NCI-H748 (cell line): Measurements from ENCODE around the gene DPH2.

Experiments
- DNase-seq: peaks from one replicate; lab custom pipeline; 2025; ENCODE audit not compliant: unreplicated experiment; lab: John Stamatoyannopoulos, UW

Gene DPH2

DNA sequence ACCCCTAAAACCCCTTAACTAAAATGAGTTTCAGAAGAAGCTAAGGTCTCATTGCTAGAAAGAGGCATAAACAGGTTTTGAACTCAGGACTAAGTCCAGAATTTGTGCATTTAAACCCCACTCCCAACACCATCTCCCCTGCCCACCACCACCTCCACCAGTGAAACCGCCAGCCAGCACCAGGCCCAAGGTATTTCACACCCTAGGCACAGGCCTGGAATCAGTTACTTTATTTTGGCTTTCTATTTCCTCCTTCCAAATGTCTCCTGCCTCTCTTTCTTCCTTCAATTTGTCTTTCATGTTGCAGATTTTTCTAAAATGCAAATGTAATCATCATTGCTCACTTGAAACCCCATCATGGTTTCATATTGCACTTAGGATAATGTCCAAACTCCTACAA lies 24.9 kb upstream of the DPH2 start:
- DNase-seq: no peak

DNA sequence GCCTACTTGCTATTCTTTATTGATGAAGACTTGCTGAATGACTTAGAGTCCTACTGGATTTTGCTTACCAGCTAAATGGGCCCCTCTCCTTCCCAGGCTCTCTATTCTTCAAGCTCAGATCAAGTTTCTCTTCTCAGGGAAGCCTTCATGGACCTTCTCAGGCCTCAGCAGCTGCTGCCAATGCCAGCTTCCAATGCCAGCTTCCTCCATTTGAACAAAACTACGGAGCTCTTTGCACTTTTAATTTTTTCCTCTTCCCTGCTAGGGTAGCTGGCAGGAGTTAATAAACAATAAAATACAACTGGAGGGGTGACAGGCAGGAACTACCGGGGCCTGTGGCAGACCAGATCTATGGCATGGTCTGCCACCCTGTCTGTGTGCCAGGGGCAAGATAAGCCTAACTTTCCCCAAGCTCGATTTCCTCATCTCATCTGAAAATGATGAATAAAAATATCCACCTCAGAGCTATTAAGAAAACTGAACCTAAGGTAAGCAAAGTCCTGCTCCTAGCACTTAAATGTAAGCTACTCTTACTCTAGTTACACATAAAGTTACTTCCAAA lies 24.1 kb upstream of the DPH2 start:
- no peak for DNase-seq

DNA sequence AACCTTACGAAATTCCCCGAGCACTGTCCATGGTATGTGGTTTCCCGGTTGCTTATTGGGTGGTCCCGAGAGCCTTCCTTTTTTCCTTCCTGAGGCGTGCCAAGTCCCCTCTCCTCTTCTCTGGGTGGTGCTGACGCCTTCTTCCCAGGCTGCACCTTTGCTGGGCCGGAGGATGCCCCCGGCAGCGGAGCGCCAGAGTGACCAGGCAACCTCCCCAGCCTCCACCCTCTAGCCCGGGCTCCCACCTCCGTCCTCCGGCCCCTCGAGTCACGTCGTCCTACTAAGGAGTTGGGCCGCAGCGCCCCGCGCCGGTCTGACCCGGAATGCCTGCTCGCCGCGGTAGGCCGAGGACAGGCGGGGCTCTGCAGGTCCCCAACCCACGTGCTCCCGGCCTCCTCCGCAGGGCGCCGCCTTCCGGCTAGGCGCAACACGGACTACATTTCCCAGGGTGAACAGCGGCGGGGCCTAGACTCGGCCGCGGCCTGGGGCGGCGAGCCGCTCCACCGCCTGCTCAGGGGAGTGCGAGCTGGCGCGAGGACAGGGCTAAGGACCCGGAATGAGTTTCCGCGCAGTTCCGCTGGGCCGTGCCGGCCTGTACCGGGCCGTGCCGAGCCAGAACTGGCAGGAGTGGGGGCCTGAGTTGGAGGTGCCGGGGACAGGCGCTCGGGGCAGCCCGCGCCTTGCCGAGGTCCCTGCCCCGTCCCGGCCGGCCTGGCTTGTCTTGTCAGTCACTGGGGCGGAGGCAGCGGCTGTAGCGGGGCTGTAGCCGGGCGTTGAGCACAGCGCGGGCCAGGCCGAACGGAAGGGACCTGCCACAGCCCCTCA lies 23.4 kb upstream of the DPH2 start, which contains the start of gene IPO13:
Gene IPO13 (plus strand): TSS at position 715 of the 825 bp plus-strand sequence. CDS start 651 bp downstream, outside the sequence.
- DNase-seq: peak; percentile 99

DNA sequence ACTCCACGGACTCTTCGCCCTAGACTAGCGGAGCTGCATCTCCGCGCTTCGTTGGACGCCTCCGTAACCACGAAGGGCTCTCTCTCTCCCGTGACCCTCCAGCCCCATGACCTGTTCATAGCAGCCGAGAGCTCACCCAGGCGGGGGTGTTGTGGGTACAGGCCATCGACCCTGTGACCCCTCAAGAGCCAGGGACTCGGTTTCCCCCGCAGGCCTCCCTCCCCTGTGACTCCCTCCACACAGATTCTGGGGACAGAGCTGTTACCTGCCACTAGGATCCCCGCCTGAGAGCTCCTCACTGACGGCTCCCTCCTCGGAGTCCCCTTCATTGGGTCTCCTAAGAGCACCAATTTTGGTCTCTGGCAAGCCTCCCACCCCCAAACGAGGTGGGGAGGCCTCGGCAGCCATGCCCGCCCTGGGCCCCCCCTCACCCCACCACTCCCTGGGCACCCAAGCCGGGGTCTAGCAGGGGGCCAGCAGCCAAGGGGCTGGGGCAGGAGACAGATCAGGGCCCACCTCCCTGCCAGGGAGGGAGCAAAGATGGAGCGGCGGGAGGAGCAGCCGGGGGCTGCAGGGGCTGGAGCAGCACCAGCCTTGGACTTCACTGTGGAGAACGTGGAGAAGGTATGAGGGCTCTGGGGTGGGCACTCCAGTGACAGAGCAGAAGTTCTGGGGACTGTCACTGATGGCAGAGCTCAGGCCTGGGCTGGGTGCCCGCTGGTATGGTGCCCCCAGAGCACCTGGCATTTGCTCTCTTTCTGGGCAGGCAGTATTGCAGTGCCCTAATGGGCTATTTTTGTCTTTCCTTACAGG lies 22.5 kb upstream of the DPH2 start:
- peak; percentile 62 for DNase-seq

DNA sequence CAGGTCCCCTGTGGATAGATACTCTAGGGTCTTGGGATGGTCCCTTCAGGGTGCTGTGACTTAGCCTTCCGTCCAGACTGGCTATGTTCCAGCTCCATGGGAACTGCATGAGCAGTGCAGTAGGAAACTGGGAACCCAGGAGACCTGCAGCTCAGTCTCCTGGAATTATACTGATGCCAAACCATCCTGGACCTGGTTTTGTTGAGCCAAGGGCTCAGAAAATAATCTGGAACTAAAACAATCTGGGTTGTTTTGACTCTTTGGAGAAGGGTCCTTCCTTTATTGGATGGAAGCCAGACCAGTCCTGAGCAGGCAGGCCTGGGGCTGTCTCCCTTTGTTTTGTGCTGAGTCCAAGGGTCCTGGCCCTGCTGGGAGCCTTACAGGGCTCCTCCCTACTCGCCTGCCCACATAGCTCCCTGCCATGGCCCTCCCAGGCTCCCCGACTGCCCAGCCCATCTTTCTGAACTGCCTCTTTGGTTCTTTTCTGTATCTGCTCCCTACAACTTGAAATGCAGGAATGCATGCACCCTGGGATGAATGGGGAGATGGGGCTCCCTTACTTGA lies 21.9 kb upstream of the DPH2 start:
- no peak for DNase-seq

DNA sequence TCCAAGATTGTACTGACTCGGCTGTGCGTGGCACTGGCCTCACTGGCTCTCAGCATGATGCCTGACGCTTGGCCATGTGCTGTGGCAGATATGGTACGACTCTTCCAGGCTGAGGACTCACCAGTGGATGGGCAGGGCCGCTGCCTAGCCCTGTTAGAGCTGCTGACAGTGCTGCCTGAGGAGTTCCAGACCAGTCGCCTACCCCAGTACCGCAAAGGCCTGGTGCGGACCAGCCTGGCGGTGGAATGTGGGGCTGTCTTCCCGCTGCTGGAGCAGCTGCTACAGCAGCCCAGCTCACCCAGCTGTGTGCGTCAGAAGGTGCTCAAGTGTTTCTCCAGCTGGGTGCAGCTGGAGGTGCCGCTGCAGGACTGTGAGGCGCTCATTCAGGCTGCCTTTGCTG lies 20.1 kb upstream of the DPH2 start:
- DNase-seq: no peak

DNA sequence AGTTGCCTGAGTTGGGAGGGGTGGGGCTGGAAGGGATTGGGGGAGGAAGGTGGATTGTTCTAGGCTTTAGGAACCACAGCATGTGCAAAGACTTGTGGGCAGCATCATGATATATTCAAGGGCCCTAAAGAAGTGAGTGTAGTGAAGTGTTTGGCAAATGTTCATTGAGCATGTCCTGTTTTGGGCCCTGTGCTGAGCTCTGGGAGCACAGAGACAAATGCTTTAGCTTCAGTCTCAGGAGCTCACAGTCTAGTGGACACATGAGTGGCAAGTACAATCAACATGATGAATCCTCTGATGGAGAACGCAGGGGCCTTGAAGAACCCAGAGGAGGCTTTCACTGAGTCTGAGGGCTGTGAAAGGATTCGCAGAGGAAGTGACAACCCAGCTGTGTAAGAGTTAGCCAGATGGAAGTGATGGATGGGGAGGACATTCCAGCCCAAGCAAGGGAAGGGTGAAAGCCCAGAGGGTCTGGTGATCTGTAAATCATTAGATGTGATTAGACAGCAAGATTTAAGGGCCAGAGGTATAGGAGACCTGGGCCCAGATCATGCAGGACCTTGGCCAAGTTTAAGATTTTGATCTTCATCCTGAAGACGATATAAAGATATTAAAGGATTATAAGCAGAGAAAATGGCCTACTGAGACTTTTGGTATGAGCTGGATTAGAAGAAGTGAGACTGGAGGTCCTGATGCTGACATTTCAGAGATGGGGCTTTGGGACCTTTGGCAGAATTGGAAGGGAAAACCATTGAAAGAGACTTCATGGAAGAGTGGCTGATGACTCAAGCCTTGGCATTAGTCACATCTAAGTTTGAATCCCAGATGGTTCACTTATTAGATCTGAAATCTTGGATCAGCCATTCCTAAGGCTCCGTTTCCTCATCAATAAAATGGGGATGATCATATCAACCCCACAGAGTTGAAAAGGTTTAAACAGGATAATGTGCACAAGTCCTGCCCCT lies 18.5 kb upstream of the DPH2 start:
- DNase-seq: no peak

DNA sequence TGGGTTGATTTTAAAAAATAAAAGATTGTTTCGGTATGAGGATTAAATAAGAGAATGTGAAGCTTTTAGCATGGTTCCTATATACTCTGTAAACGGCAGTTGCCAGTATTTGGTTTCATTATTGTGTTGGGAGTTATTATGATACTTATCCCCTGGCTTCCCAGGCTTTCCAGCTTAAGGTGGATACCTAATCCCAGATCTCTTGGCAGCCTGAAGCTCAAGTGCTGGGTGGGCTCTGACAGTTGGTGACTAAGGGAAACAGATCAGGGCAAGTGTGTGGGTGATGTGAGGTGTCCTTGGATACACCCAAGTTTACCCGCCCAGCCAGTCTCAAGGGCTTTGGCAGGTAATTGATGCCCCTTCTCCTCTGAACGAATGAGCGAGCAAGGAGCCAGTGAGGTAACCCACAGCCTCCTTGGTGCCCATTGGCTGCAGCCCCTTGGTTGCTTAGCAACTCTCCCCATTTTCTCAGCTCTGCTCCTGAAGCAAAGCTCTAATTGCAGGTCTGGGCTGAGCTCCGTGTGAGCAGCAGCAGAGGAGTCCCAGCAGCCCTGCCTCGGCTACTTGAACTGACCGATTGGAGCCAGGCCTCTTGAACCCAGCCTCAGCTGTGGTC lies 17.0 kb upstream of the DPH2 start:
- DNase-seq: peak; percentile 95

DNA sequence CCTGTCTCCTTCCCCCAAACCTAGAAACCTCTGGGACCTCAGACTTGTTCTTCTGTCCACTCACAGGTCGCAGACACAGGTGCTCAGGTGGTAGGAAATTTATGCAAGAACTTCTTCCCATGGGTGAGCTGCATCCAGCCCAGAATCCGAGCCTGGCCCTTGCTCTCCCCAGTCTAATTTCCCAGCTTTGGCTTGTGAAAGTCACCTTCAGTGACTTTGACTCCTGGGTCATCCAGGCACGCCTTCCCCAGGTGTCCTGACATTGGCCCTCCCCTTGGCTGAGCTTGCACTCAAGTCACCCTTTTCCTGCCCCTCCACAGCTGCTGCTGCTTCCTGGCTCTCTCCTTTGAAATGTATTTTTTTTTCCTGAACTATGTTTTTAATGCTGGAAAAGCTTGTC lies 16.4 kb upstream of the DPH2 start:
- no peak for DNase-seq

DNA sequence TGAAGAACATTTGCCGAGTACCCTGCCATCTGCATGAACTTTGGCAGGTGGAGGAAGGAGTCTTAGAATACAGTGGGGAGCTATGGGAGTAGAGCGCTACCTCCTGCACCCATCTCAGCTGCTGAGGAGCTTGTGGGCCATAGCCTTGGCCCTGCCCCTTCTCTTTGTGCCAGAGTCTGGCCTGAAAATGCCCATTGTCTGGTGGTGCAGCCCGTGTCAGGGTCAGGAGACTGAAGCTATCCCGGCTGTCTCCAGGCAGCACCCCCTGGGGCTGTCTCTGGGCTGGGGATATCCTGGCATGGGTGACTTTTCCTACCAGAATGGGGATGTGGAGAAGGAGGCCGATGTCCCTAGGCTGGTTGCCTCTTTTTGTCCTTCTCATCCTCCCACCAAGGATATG lies 15.8 kb upstream of the DPH2 start:
- DNase-seq: no peak

DNA sequence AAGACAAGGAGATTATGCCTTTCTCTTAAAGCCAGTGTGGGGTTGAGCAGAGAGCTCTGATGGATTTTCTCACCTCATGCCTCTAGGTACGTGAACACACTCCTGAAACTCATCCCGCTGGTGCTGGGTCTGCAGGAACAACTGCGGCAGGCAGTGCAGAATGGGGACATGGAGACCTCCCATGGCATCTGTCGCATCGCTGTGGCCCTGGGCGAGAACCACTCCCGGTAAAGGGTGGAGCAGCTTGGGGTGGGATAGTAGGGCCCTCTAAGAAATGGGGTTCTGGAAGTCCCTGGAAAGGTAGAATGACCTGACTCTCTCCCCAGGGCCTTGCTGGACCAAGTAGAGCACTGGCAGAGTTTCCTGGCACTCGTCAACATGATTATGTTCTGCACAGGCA lies 13.6 kb upstream of the DPH2 start:
- DNase-seq: no peak

DNA sequence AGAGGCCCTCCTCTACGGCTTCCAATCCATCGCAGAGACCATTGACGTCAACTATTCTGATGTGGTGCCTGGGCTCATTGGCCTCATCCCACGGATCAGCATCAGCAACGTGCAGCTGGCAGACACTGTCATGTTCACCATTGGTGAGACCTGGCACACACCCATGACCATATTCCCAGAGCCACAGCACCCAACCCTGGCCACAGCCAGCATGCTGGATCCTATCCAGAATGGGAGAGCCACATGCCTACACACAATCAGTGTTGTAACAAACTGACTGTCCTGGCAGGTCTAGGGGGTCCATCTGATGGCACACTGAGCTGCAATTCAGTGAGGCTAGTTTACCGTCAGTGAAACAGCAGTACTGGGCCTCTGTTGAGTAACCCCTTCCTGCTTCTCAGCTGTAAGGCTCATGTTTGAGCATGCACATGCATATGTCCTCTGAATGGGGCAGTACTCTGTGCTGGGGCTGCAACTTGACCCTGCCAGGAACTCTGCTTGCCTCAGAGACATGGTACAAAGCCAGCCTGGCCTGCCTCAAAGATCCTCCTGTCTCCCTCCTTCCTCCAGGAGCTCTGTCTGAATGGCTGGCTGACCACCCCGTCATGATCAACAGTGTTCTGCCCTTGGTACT lies 12.3 kb upstream of the DPH2 start:
- no peak for DNase-seq

DNA sequence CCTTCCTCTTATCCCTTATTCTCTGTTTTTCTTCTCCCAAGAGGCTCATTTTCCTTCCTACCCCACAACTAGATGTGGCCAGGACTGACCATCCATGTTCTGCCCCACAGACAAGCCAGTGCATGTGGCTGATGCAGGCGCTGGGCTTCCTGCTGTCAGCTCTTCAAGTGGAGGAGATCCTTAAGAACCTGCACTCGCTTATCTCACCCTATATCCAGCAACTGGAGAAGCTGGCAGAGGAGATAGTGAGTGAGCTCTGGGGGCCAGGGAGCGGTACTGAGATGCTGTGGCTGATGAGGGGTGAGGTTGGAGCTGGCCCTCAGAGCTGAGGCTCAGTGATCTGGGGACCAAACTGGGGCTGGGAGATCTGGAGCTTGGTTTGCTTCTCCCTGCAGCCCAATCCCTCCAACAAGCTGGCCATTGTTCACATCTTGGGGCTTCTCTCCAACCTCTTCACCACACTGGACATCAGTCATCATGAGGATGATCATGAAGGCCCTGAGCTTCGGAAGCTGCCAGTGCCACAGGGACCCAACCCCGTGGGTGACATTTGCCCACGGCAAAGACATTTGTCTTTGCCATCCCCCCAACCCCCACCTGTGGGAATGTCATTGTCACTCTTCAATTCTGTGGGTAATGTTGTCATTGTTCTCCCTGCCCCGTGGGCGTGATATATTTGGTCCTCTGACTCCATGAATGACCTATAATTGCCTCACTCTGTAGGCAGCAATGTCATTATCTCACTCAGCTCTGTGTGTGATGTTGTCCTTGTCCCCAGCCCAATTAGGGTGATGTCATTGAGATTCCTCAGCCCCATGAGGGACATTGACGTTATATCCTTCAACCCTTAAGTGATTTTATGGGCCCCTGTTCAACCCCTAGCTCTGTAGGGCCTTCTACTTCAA lies 11.2 kb upstream of the DPH2 start:
- DNase-seq: no peak

DNA sequence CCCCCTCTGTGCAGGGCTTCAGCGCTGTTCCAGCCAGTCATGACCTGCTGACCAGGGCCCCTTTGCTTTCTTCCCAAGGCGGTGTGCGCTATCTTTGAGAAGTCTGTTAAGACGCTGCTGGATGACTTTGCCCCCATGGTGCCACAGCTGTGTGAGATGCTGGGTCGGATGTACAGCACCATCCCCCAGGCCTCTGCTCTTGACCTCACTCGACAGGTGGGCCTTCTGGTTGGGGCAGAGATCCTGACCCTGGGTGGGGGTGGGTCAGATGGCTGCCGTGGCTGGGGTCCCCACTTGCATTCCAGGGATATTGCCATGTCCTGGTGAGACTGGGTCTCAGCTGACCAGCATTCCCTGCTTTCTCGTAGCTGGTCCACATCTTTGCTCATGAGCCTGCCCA lies 9.0 kb upstream of the DPH2 start:
- no peak for DNase-seq

DNA sequence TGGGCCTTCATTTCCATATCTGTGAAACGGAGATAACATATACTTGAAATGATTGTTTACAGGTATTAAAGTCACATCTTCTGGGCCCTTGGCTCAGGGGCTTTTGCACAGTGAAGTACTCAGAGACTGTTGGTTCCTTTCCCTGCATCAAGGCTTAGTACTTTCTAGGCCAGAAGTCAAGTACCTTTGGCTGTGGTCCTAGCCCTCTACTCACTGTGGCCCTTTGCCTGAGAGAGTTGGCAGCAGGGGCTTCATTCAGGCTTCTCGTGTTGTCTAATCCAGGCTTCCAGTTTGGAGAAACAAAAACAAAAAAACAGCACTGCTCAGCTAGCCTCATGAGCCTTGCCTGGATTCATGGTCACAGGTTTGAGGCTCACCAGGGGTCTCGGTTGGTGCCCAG lies 8.1 kb upstream of the DPH2 start:
- DNase-seq: no peak

DNA sequence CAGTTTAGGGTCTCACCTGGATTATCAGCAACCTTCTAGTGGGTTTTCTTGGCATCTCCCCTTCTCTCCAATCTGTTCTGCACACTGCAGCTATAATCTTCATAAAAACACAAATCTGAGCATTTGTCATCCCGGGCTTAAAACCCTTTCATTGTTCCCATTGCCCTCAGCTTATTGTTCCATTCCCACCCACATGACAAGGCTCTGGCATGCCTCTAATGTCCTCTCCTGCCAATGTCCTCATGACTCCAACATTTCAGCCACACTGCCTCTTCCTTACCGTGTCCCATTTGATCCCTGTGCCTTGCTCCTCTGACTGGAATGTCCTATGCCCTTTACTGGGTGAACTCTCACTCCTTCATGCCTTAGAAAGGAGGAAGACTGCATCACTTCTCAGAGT lies 7.5 kb upstream of the DPH2 start:
- no peak for DNase-seq

DNA sequence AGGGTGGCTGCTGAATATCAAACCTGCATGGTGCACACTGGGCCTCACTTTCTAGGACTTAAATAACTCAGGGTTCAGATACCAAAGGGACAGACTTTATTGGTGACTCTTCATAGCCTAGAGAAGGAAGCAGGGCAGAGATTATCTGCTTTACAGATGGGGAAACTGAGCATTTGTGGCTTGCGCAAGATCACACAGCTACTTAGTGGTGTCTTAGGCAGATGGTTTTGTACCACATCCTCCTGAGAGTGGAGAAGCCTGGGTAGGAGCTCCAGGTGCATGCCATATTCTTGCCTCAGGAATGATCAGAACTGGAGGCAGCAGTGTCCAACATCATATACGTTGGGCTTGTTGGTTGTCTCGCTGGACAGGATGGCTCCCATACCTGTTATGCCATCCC lies 6.8 kb upstream of the DPH2 start:
- no peak for DNase-seq

DNA sequence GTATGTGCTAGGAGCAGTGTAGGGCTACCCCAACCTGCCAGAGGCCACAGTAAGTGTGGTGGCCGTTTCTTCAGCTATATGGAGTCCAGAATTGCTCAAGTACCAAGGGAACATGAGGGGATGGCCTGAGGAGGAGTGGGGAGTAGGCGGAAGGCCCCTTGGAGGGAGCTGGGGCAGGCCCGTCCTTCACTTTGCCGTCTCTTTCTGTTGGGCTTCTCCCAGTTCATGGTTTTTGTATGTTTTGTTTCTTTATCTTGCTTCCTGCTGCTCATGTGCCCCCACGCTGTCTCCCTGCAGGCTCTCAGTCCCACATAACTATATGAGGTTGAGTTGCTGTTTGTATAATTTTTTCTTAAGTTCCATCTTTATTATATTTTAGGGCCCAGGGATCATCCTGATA lies 5.9 kb upstream of the DPH2 start:
- no peak for DNase-seq

DNA sequence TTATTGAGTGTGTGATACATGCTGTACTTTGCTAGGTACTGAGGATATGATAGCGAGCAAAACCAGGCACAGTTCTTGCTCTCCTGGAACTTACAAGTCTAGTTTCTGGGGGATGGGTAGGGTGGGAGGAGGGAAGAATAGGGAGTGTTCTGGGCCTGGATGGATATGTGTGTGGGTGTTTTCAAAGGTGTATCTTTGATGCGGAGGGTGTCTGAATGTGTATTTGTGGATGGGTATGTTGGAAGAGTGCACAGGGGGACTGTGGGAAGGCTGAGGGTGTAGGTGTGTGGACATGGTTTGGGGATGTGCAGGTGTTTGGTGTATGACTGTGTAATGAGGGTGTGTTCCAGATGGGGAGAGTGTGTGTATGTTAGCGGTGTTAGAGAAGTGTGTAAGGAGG lies 4.5 kb upstream of the DPH2 start:
- no peak for DNase-seq
